NCI-H82 treated with DMSO at 0.1 percent for 48 hours (cell line): ENCODE data around the gene SP7.
A peak's percentile ranks its signal among the peaks of the same experiment; 100 is the strongest.
"Not testable (repeated sequence)": the region's sequence is repeated elsewhere in the genome, so short reads cannot be mapped to it uniquely, and the experiment has no call there.

Experiments
- DNase-seq: peaks from one replicate; lab custom pipeline; 2025; ENCODE audit not compliant: unreplicated experiment; lab: John Stamatoyannopoulos, UW

The SP7 gene

DNA sequence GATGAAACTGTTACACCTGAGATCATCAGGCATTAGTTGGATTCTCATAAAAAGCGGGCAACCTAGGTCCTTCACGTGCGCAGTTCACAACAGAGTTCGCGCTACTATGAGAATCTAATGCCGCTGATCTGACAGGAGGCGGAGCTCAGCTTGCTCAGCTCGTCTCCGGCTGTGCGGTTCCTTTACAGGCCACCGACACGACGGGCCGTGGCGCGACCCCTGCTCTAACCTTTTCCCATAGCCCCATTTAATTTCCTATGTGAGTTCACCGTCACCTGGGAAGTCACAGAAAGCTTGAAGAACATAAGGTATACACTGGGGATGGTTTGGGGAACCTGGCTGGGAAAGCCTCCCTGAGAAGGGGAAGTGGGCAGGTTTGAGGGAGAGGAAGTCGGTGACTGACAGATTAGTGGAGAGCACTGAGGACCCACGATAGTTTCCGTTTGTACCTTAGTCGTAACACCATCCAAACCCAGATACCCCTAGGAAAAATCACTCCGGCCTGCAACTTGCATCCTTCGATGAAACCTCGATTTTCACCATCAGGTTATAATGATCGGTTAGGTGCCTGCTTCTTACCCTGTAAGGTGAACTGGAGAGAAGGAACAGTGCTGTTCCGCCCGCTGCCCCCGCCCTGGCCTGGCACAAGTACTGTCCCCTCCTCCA is 11.9 kb downstream of the SP7 start:
- DNase-seq = no peak

DNA sequence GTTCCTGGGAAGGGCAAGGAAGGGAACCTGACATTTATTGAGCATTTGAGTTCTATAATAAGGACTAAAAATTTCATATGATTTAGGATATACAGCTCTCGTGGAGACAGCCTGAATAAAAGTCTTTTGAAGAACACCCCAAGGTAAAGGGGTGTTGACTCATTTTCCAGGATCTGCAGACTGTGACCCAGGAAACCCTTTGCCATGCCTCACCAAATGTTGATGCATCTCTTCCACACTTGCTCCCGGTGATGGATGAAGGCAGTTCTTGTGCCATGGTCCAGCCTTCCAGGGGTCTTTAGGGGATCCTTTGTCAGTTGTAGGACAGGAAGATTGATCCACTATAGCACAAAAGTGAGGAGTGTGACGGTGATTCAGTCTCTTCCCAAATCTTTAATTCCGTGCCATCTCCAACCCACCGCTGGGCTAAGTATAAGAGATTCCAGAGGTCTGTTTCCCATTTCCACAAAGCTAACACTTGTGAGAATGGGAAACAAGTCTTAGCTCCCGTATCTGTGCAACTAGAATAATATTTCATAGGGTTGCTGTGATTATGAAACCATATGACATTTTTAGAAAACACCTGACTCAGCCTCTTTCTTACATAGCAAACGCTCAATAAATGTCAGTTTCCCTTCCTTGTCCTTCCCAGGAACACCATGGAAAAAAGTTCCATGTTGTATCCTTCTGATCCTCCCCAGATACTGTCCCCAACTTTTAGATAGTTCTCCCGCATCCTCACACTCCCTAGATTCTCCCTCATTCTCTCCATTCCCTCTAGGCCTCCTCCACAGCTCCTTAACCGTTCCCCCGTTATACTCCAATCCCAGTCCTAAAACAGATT is 15.6 kb downstream of the SP7 start:
- no peak for DNase-seq

DNA sequence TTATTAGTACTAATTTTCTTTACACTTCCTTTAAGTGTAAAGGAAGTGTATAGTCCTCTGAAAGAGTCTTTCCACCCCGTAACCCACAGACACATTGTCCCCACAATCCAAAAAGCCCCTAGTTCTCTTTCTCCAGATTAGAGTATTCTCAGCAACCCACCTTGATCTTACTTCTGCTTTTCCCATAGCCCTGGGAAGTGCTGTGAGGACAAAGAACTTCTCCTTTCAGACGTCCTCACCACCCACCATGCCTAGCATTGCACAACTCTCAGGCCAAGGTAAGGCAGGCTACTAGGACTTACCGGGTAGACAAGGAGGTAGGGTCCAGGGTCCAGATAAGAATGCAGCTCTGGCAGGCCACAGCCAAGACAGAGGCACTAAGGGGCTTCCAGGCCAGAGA is 22.2 kb downstream of the SP7 start:
- no peak for DNase-seq

DNA sequence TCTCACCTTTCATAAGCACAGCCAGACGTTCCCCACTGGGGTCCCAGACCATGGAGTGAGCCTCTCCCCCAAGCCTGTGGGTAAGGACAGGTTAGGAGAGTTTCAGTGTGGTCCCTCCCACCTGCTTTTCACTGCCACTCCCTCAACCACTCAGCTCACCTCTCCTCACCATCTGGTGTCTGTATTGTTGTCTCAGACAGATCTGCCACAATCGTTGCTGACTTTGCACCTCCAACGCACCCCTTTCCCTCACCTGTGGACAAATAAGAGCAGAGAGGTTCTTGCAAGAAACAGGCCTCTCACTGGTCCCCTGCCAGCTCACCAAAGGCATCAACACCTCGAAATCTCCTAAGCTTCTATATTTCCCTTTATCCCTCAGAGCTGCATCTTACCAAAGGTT is 27.9 kb downstream of the SP7 start:
- DNase-seq = no peak

DNA sequence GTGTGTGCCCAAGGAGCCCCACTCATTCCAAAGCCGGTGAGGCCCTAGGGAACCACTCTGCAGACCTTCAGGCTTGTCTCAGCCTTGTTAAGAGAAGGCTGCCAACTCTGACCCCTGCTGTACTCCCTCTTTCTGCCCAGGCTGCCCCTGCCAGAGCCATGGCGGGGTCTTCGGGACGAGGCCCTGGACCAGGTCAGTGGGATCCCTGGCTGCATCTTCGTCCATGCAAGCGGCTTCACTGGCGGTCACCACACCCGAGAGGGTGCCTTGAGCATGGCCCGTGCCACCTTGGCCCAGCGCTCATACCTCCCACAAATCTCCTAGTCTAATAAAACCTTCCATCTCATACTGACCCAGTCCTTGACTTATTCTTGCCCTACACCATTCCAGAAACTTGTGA is 29.3 kb downstream of the SP7 start:
- no peak for DNase-seq

DNA sequence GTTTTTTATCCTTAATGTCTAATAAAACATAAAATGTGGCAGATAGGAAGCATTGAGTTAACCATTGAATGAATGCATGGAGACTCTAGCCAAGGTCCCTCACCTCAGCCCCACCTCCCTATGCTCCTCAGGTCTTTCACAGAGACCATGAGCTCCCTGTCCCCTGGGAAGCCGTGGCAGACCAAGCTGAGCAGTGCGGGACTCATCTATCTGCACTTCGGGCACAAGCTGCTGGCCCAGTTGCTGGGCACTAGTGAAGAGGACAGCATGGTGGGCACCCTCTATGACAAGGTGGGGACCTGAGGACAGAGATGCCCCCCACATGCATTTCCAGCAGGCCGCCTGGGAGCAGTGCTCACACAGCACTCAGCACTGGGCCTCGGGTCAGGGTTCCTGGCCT is 33.3 kb downstream of the SP7 start:
- DNase-seq = no peak

DNA sequence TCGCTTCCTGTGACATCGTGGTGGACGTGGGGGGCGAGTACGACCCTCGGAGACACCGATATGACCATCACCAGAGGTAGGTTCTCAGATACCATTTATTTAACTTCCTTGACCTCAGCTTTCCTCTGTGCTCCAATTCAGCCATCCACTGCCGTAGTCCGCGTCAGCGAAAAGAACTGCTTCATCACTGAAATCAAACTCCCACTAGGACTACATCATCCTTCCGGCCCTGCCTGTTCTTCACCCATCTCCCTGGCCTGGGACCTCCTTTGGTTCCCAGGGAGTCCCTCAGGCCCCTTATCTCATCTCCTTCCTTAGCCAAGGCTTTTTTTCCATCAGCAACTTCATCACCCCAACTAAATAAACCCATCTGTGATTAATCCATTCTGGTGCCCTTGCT is 36.0 kb downstream of the SP7 start:
- no peak for DNase-seq

DNA sequence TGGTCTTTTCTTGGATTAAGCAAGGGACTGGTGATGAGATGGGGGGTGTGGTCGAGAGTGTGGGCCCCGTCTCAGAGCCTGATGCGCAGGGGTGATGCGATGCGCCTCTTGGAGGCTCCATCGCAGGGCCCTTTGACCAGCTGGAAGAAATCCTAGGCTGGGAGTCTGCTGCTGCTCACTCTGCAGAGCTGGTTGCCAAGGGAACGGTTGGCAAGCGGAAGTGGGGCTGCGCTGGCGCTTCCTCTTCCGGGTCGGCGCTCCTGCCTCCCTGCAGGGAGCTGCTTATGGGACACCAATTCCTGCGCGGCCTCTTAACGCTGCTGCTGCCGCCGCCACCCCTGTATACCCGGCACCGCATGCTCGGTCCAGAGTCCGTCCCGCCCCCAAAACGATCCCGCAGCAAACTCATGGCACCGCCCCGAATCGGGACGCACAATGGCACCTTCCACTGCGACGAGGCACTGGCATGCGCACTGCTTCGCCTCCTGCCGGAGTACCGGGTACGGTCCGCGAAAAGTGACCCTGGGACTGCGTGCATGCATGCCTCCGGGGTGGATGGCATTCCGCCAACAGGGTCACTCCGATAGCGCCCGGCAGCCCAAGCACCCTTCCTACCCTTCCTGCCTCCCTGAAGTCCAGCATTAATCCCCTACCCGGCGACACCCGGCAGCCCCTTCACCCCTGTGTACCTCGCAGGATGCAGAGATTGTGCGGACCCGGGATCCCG is 36.5 kb downstream of the SP7 start, which contains the start of gene MYG1:
Gene MYG1 (plus strand): TSS at position 242 of the 727 bp plus-strand sequence. CDS start 43 bp downstream, at position 285.
- DNase-seq = peak; percentile 61

DNA sequence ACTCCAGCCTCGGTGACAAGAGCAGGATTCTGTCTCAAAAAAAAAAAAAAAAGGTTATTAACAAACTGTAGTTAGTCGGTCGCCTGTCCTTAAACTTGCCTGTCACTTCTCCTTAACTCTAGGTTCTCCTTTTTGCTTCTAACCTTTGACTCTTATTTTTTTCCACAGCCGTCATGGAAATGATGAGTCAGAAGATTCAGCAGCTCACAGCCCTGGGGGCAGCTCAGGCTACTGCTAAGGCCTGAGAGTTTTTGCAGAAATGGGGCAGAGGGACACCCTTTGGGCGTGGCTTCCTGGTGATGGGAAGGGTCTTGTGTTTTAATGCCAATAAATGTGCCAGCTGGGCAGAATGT is 37.1 kb downstream of the SP7 start:
- no peak for DNase-seq

DNA sequence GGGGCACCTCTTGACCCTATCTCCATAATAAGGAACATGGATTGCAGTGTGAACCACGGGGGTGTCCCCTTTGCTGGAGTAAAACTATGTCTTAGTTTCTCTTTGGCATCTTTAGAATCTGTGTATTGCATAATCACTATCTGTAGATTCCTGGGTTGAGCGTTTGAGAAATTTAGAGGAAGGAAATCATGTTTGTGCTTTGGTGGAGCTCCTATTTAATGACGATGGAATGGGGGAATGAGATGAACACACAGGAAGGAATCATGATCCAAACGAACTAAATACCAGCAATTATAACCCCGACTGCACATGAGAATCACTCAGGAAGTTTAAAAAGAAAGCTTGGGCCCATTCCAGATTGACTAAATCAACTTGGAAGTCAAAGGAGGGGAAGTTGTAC is 38.0 kb downstream of the SP7 start:
- no peak for DNase-seq

DNA sequence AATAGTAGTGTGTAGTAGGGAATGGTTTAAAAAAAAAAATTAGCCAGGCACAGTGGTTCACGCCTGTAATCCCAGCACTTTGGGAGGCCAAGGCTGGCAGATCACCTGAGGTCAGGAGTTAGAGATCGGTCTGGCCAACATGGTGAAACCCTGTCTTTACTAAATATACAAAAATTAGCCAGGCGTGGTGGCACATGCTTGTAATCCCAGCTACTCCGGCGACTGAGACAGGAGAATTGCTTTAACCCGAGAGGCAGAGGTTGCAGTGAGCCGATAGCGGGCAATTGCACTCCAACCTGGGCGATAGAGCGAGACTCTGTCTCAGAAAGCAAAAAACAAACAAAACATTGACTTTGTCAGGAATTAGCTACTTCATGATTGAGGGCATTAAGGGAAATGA is 39.0 kb downstream of the SP7 start:
- not testable (repeated sequence) for DNase-seq

DNA sequence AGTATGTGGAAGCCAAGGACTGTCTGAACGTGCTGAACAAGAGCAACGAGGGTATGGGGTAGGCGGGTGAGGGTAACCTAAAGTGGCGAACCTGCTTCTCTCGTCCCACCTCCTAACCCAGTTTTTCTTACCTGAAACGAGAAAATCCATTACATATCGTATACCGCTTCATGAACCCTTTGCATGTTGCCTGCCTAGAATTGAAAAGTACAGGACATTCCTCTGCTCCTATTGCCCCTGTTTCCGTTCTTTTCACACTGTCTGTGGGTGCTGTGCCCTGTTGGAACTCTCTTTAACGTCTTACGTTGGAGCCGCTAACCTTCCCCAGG is 40.3 kb downstream of the SP7 start:
- no peak for DNase-seq

DNA sequence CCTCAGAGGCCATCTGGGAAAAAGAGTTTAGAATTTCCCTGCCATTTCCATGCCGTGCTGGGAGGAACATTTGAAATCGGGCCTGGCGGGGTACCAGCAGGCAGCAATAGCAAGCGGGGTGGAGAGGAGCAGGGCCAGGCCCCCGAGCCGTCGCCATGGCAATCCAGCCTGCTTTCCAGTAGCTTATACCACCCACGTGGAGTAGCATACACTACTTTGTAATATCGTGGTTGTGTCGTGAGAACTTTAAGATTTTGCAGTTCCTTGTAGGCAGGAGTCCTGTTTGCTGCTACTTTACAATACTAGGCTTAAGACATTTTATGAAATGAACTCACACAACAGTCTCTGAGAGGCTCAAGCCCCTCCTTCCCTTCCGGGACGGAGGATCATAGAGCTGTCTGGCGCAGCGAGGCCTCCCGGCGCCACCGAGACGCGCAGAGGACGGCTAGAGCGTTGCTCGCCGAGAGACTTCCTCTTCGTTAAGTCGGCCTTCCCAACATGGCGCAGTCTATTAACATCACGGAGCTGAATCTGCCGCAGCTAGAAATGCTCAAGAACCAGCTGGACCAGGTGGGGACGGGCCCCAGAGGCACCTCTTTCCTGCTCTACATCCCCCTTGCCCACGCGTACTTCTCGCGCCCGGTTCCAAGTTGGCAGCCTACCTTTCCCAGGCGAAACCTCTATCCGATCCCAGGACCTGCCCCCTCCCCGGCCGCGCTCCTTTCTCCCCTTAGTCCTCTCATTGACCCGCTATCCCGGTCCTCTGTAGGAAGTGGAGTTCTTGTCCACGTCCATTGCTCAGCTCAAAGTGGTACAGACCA is 40.9 kb downstream of the SP7 start, which contains the start of gene PFDN5:
Gene PFDN5 (plus strand): TSS at position 473 of the 821 bp plus-strand sequence. CDS start 26 bp downstream, at position 499.
- DNase-seq = peak; percentile 50

DNA sequence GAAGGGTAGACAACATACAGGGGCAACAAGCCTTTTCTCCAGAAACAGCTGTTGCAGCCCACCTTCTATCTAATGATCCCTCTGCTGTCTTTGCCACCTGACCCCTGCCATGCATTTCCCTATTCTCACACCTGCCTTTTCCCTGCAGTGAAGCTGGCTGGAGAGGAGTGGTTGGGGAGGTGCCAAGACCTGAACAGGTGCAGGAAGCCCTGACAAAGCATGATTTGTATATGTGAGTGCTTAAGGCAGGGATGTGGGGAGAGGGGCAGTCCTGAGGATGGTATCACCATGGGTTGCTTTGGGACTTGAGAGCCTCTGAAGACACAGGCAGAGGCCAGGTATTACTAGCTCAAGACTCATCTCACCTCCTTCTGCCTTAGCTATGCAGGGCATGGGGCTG is 43.7 kb downstream of the SP7 start:
- DNase-seq = no peak

DNA sequence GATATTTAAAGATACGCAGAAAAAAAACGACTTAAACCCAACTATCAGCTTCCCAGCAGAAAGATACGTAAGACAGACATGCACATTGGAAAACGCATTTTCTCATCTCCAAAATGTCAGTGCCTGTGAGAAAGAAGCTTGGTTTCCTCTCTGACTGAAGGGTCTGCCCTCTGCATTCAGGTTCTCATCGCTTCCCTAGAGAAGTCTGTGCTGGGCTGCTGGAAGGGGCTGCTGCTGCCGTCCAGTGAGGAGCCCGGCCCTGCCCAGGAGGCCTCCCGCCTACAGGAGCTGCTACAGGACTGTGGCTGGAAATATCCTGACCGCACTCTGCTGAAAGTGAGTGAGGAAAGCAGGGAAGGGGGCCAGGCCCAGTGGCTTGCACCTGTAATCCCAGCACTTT is 45.5 kb downstream of the SP7 start:
- no peak for DNase-seq

DNA sequence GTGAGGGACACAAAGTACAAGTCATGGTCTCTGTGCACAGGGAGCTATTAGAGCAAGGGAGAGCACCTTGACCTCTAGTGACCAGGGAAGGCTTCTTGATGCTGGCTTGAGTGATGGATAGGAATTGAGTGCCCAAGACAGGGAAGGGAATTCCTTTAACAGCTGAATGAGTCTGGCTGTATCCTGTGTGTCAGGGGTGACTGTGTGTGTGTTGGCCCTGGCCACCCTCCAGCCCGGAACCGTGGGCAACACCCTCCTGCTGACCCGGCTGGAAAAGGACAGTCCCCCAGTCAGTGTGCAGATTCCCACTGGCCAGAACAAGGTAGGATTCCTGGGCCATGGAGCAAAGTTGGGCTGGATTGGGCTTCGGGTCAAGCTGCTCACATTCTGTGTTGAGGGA is 46.3 kb downstream of the SP7 start:
- DNase-seq = no peak

DNA sequence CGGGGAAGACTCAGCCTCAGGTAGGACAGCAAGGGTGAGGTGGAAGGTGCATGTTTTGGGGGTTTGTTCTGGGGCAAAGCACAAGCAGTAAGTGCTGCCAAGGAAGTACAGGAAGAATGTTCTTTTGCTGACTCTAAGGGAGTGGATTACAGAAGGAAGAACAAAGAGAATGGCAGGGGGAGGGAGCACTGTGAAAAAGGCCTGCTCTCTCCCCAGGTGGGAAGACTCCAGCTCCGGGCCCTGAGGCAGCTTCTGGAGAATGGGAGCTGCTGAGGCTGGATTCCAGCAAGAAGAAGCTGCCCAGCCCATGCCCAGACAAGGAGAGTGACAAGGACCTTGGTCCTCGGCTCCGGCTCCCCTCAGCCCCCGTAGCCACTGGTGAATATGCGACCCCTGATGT is 47.8 kb downstream of the SP7 start:
- DNase-seq = no peak

DNA sequence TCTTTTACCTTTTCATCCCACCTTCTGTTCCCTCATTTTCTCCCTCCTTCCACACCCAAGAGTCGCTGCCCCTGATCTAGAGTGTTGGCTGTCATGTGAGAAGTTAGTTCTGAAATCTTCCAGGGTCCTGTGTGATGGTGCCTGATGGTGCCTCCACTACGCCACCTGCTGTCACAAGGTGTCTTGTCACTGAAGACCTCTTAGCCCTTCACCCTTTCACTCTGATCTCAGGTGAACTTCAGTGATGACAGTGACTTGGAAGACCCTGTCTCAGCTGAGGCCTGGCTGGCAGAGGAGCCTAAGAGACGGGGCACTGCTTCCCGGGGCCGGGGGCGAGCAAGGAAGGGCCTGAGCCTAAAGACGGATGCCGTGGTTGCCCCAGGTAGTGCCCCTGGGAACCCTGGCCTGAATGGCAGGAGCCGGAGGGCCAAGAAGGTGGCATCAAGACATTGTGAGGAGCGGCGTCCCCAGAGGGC is 48.4 kb downstream of the SP7 start:
- DNase-seq = peak; percentile 4

DNA sequence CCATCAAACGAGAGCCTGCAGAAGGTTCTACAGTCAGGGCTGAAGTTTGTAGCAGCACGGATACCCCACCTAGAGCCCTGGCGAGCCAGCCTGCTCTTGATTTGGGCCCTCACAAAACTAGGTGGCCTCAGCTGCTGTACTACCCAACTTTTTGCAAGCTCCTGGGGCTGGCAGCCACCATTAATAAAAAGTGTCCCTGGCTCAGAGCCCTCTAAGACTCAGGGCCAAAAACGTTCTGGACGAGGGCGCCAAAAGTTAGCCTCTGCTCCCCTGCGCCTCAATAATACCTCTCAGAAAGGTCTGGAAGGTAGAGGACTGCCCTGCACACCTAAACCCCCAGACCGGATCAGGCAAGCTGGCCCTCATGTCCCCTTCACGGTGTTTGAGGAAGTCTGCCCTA is 49.7 kb downstream of the SP7 start:
- DNase-seq = no peak

DNA sequence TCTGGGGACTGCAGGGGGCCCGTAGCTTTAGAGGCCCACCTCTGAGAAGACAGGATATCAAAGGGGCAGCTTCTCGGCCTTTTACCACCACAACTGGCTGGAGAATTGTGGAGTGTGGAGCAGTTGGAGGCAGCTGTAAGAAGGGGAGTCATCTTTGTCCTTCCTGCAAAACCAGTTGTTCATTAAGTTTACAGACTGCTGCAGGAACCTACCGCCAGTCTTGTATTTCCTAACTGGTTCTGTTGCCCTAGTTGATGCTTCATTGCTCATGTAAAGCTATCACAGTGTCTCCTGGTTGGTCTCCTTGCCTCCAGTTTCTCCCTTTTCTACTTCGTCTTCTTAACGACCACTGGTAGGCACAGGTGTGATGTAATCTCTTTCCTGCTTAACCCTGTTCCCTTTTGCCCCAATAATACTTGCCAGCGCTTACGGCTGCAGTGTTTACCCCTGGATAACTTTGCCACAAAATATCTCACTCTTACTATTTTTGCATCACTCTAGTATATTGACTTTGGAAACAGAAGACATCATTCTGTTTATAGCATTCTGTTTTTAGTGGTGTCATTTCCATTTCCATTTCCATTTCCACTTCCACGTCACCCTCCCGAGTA is 56.2 kb downstream of the SP7 start:
- no peak for DNase-seq
